Activated CD4-positive, alpha-beta T cell treated with anti-CD3 and anti-CD28 coated beads, Interleukin-2, amount 10 ng/mL, durations not matched to agents 24 days and 14 days (primary cell): ENCODE results near the gene DDX11. TPM values are rescaled to one million over a fixed set of nuclear protein-coding genes. Genes with fewer than 3 reads are reported as not detected.
"Not testable (repeated sequence)": the region's sequence is repeated elsewhere in the genome, so short reads cannot be mapped to it uniquely, and the experiment has no call there.

Source experiments
- DNase-seq: peaks from one replicate; pipeline ENCODE4 v3.0.0; 2022
- H3K27ac Mint-ChIP-seq: one replicate; pipeline ENCODE4 v1.8.0; 2022; ENCODE audit warnings: mild to moderate bottlenecking, mixed read lengths
- H3K27me3 Mint-ChIP-seq: one replicate; pipeline ENCODE4 v1.8.0; 2022; ENCODE audit warnings: mixed read lengths
- H3K36me3 Mint-ChIP-seq: one replicate; pipeline ENCODE4 v1.8.0; 2022; ENCODE audit warnings: low read depth, mild to moderate bottlenecking, mixed read lengths
- H3K4me1 Mint-ChIP-seq: one replicate; pipeline ENCODE4 v1.8.0; 2021; ENCODE audit warnings: mixed read lengths
- H3K4me3 Mint-ChIP-seq: one replicate; pipeline ENCODE4 v1.8.0; 2022; ENCODE audit warnings: mild to moderate bottlenecking, moderate library complexity, mixed read lengths
- H3K9me3 Mint-ChIP-seq: one replicate; pipeline ENCODE4 v1.8.0; 2021; ENCODE audit warnings: mixed read lengths
- intact Hi-C: fragments of 100-400 bp; cut with micrococcal nuclease; formaldehyde crosslinking; loops from one replicate; pipeline ENCODE4 v1.15.1; 2023
- total RNA-seq: library from RNA; stranded (reverse); gene quantifications from 2 replicates; pipeline ENCODE4 v1.2.3, GENCODE V29; 2022

The DDX11 gene
- total RNA-seq, 1 donor from 2014 or later: 186 TPM

DNA sequence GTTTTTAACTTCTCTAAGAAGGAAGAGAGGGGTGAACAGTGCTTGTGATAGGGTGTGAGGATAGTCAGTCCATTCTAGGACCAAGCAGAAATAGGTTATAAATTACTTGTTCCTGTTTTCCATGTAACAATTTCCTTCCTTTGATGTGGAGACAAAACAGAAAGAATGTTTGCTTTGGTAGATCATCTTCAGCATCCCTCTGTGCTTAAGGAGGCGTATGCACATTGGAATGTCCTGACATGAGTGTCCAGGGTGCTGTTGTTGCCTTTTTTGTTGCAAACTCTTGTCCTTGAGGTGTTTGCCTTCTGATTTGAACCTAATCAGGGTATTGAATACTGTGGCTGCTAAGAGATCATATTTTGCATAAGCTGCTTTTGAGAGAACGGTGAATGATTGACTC is 23.5 kb upstream of the DDX11 start:
- H3K4me1 Mint-ChIP-seq: peaks cover 21% of the 10 kb centered on the region
- H3K36me3 Mint-ChIP-seq, DNase-seq, intact Hi-C loops, H3K9me3 Mint-ChIP-seq, H3K27me3 Mint-ChIP-seq, H3K4me3 Mint-ChIP-seq: not testable (repeated sequence)
- peak overlapping the region; percentile 39 for H3K27ac Mint-ChIP-seq

- DNase-seq, H3K27me3 Mint-ChIP-seq, H3K9me3 Mint-ChIP-seq, intact Hi-C loops, H3K27ac Mint-ChIP-seq, H3K4me3 Mint-ChIP-seq, H3K36me3 Mint-ChIP-seq: not testable (repeated sequence)
- peaks cover 21% of the 10 kb centered on the region for H3K4me1 Mint-ChIP-seq
These were observed 23.1 kb upstream of the DDX11 start for GRCh38 chr12:31050548-31050947.

DNA sequence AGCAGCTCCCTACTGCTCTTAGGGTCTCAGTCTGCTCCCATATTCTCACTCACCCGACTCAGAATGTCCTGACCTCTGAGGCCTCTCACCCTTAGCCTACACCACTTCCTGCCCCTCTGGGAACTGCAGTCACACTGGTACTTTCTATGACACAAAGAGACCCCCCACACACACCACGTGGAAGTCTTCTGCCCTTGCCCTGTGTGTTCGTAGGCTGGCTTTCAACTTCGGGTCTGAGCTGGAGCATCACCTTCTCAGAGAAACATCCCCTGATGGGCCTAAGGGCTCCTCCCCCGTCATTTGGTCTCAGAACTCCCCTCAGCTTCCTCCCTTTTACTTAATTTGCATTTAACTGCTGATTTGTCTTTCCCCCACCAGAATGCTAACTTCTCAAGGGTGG is 22.0 kb upstream of the DDX11 start:
- not testable (repeated sequence) for H3K27me3 Mint-ChIP-seq, H3K9me3 Mint-ChIP-seq, DNase-seq, H3K4me3 Mint-ChIP-seq, H3K36me3 Mint-ChIP-seq
- intact Hi-C loops: loop anchor here (1.0 kb wide), 1 partner anchor 23 kb away; no protein-coding TSS in a partner anchor
- Mint-ChIP-seq H3K27ac (peak overlapping the region; percentile 67), H3K4me1 (peaks cover 21% of the 10 kb centered on the region)

- H3K4me3 Mint-ChIP-seq, H3K27ac Mint-ChIP-seq, H3K27me3 Mint-ChIP-seq, DNase-seq, H3K9me3 Mint-ChIP-seq, H3K36me3 Mint-ChIP-seq: not testable (repeated sequence)
- intact Hi-C loops: loop anchor here (1.0 kb wide), 1 partner anchor 22 kb away; no protein-coding TSS in a partner anchor
- peaks cover 21% of the 10 kb centered on the region for H3K4me1 Mint-ChIP-seq
These were observed 21.5 kb upstream of the DDX11 start for GRCh38 chr12:31052121-31052520.

DNA sequence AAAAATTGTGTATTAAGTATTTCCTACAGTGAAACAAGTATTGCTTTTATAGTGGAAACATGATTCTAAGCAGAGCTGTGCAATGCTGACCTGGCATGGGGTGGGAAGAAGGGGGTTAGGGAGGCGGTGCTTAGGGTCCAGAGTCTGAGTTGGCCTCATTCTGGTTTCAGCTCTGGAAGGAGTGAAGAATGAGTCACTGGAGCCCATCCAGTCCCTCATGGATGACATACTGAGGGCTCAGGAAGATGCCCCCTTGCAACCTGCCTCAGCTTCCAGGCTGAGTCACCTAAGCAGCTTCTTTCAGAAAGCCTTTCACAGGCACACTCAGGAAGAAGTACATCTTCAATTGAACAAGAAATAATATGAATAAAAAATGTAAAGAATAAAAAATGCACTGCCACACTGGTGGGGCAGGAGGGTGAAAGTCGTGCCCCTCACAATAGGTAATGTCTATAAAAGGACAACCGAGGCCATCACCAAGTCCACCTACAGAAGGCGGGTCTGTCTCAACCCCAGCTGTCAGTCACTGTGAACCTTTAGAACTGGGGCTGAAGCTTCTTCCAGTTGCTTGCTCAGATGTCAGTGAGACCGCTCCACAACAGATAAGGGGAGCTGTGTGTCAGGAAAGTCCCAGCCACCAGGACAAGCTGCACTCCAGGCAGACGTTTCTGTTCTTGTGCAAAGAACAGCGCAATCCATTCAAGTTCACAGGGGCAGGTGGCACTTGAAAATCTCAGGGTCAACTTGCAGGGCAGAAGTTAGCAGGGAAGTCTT is 20.8 kb upstream of the DDX11 start:
- H3K4me3 Mint-ChIP-seq, H3K27me3 Mint-ChIP-seq, H3K36me3 Mint-ChIP-seq, H3K27ac Mint-ChIP-seq, H3K9me3 Mint-ChIP-seq, DNase-seq: not testable (repeated sequence)
- intact Hi-C loops: loop anchor here (1.0 kb wide), 1 partner anchor 21 kb away; no protein-coding TSS in a partner anchor
- peaks cover 20% of the 10 kb centered on the region for H3K4me1 Mint-ChIP-seq

GRCh38 chr12:31053944-31054343 is 19.7 kb upstream of the DDX11 start:
- H3K27ac Mint-ChIP-seq, H3K36me3 Mint-ChIP-seq, H3K4me3 Mint-ChIP-seq, H3K9me3 Mint-ChIP-seq, H3K27me3 Mint-ChIP-seq, intact Hi-C loops, DNase-seq: not testable (repeated sequence)
- peaks cover 16% of the 10 kb centered on the region for H3K4me1 Mint-ChIP-seq

DNA sequence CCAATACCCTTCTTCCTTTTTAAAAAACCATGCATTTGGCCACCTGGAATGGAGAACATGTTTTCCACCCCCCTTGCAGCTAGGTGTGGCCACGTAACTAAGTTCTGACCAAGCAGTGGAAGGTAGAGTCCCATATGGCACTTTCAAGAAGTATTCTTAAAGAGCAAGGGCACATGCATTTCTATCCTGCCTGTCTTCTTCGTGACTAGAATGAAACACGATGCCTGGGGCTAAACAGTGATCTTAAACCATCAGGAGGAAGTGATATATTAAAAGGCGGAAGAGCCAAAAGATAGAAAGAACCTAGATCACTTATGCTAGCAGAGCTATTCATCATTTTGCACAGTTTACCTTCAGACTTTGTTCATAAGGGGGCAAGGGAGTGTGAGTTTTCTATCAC is 16.0 kb upstream of the DDX11 start:
- DNase-seq: no peak
- no peaks in the 10 kb centered on the region for H3K9me3 Mint-ChIP-seq
- intact Hi-C loops: no loop called here
- no peaks in the 10 kb centered on the region for H3K36me3 Mint-ChIP-seq
- peaks cover 3% of the 10 kb centered on the region for H3K4me1 Mint-ChIP-seq
- H3K27ac Mint-ChIP-seq: no peak overlapping the region
- H3K4me3 Mint-ChIP-seq: no peak overlapping the region
- H3K27me3 Mint-ChIP-seq: peaks cover 1% of the 10 kb centered on the region

DNA sequence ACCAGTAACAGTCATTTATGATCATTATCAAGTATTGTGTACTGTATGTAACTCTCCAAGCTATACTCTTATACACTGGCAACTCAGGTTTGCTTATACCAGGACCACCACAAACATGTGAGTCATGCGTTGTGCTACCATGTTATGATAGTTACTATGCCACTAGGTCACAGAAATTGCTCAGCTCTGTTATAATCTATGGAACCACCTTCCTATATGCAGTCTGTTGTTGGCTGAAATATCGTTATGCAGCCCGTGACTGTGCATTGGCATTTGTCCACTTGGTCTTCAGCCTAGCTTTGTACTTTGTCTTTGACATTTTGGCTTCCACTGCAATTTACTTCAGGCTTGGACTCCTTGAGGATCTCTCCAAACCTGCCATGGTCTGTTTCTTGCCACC is 7.5 kb upstream of the DDX11 start:
- intact Hi-C loops, DNase-seq, H3K9me3 Mint-ChIP-seq, H3K27ac Mint-ChIP-seq, H3K4me3 Mint-ChIP-seq, H3K27me3 Mint-ChIP-seq, H3K36me3 Mint-ChIP-seq, H3K4me1 Mint-ChIP-seq: not testable (repeated sequence)

DNA sequence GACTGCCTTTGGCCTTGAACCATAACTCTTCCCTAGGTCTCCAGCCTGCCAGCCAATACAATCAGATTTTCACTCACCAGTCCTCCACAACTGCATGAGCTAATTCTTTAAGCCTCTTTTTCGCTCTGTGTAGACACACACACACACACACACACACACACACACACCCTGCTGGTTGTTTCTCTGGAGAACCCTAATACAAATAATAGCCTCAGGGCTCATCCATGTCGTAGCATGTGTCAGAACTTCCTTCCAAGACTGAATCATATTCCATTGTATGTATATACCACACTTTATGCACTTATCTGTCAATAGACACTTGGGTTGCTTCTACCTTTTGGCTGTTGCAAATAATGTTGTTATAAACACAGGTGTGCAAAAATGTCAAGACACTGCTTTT is 6.0 kb upstream of the DDX11 start:
- DNase-seq, H3K36me3 Mint-ChIP-seq, H3K4me3 Mint-ChIP-seq, H3K27me3 Mint-ChIP-seq, H3K4me1 Mint-ChIP-seq, H3K27ac Mint-ChIP-seq, intact Hi-C loops, H3K9me3 Mint-ChIP-seq: not testable (repeated sequence)

DNA sequence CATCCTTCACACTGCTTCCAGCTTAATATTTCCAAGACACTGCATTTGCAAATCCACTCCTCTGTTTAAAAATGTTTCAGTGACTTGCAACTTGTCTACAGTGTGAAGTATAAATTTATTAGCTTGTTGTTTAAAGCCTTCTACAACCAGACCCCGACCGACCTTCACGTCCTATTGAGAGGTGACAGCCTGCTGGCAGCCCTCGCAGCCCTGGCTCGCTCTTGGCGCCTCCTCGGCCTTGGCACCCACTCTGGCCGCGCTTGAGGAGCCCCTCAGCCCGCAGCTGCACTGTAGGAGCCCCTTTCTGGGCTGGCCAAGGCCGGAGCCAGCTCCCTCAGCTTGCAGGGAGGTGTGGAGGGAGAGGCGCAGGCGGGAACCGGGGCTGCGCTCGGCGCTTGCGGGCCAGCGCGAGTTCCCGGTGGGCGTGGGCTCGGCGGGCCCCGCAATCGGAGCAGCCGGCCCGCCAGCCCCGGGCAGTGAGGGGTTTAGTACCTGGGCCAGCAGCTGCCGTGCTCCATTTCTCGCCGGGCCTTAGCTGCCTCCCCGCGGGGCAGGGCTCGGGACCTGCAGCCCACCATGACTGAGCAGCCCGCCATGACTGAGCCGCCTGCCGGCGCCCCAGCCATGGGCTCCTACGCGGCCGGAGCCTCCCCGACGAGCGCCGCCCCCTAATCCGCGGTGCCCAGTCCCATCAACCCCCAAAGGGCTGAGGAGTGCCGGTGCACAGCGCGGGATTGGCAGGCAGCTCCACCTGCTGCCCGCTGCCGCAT is 2.5 kb upstream of the DDX11 start:
- not testable (repeated sequence) for H3K36me3 Mint-ChIP-seq, H3K4me3 Mint-ChIP-seq, H3K27me3 Mint-ChIP-seq, DNase-seq, H3K27ac Mint-ChIP-seq, H3K9me3 Mint-ChIP-seq
- peaks cover 17% of the 10 kb centered on the region for H3K4me1 Mint-ChIP-seq
- intact Hi-C loops: loop anchor here (5.0 kb wide), 1 partner anchor 374 kb away; the partner anchor contains the start of gene IPO8

DNA sequence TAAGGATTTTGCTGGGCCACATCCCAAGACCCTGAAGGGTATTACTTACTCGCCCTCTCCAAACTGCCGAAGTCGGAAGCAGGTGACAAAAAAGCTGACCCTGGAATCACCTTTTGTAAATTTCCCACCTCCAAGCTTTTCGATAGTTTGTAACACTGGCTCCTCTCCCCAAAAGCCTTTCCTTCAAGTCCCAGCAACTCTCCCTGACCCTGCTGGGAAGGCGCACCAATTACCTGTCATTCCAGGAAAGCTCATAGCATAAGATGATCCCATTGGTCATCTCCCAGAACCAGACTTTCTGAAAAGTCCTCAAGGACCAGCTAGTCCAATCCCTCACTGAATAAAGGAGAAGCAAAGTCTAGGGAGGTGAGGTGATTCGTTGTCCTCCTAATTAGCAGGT is 698 bp upstream of the DDX11 start:
- intact Hi-C loops: loop anchor here (2.0 to 5.0 kb wide), 3 partner anchors 248 to 376 kb away; partner anchors contain the start of genes CAPRIN2 and IPO8
- not testable (repeated sequence) for H3K9me3 Mint-ChIP-seq, DNase-seq, H3K27me3 Mint-ChIP-seq, H3K36me3 Mint-ChIP-seq
- Mint-ChIP-seq H3K4me1 (peaks cover 22% of the 10 kb centered on the region), H3K4me3 (peak overlapping the region; percentile 90), H3K27ac (peak overlapping the region; percentile 98)

- H3K27ac Mint-ChIP-seq: peak overlapping the region; percentile 98
- H3K27me3 Mint-ChIP-seq, H3K9me3 Mint-ChIP-seq: not testable (repeated sequence)
- intact Hi-C loops: loop anchor here (1.0 to 5.0 kb wide), 4 partner anchors 22 to 1694 kb away; partner anchors contain the start of genes ERGIC2 and IPO8
- DNase-seq: peak; percentile 79
- H3K4me1 Mint-ChIP-seq: peaks cover 25% of the 10 kb centered on the region
- H3K4me3 Mint-ChIP-seq: peak overlapping the region; percentile 90
- peaks cover 17% of the 10 kb centered on the region for H3K36me3 Mint-ChIP-seq
These were observed 744 bp downstream of the DDX11 start for GRCh38 chr12:31074333-31074874.

DNA sequence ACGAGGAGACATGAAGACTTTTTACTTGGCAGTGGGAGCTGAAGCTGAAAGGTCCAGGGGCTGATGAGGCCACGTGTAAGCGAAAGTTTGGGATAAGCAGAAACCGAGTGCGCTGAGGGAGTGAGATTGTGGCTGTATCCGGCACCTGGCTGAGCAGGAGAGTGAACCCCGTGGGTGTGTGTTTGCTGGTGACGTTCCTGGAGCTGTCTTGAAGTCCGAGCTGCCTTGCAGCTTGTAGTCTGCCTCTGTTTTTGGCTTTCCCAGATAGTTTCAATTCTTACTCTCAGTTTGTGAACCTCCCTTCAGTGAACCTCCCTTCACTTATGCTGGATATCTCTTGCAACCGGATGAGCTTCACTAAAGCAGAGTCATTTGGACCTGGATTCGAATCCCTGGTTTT is 2.5 kb downstream of the DDX11 start:
- peaks cover 26% of the 10 kb centered on the region for H3K36me3 Mint-ChIP-seq
- intact Hi-C loops: not testable (repeated sequence)

GRCh38 chr12:31077095-31077494 is 3.4 kb downstream of the DDX11 start:
- H3K9me3 Mint-ChIP-seq, intact Hi-C loops, DNase-seq, H3K27ac Mint-ChIP-seq, H3K27me3 Mint-ChIP-seq, H3K4me3 Mint-ChIP-seq: not testable (repeated sequence)
- Mint-ChIP-seq H3K36me3 (peaks cover 27% of the 10 kb centered on the region), H3K4me1 (peaks cover 33% of the 10 kb centered on the region)

More for the DNA sequence above, 2.5 kb downstream of the DDX11 start:
- DNase-seq, H3K4me3 Mint-ChIP-seq, H3K27ac Mint-ChIP-seq, H3K9me3 Mint-ChIP-seq, H3K27me3 Mint-ChIP-seq: not testable (repeated sequence)
- peaks cover 34% of the 10 kb centered on the region for H3K4me1 Mint-ChIP-seq
